ENCODE measurements around the gene CMPK1. TPM values are rescaled to one million over a fixed set of nuclear protein-coding genes. Genes with fewer than 3 reads are reported as not detected.
A peak's percentile ranks its signal among the peaks of the same experiment; 100 is the strongest.

Gene CMPK1
- total and polyA plus RNA-seq, 2 of the 8 experiments (the other 6 are each of a cell fraction or from before 2014, with no cell fraction given), result 6.0 to 36.9 TPM

DNA sequence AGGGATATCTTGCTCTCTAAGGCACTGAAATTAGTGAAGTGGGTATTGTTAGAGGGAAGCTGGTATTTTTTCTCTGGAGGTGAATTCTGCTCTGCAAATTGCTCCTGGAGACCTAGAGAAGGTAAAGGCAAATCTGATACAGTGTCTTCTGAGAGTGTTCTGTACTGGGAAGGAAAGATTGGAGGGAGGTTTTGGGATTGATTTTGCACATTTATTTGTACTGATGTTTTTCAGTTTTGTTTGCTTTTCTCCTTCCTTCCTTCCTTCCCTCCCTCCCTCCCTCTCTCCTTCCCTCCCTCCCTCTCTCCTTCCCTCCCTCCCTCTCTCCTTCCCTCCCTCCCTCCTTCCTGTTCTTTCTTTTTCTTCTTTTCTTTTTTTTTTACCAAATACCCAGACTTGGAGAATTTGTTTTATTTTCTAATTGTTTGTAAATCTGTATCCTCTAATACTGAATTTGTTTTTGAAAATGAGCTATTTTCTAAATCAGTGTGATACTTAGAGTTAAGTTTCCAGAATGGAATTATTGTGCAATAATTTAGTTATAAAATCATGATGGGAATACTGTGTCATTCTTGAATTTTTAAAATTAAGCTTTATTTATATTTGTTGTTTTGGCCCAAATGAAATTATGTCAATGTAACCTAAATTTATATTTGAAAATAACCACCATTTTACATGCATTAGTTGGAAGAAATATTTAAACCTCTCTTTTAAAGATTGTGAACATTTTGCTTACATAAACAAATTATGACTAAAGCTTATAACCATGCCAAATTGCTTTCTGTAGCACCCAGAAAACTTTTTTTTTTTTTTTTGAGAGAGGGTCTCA lies 4.9 kb downstream of the CMPK1 start:
- H3K23ac ChIP-seq (ENCODE audit: insufficient read length), result no peak overlapping the region
- H3K79me1 ChIP-seq (ENCODE audit: low read depth, low read length), result no peaks in the 10 kb centered on the region; the same call in 1 of the 2 replicates
- no peak overlapping the region for H3K14ac ChIP-seq (ENCODE audit: insufficient read length)
- no peak overlapping the region for H4K8ac ChIP-seq (ENCODE audit: extremely low read depth, insufficient read depth, low read length)
- H3K23me2 ChIP-seq (ENCODE audit: low read depth, low read length), result no peaks in the 10 kb centered on the region; the same call in 1 of the 2 replicates
- peak; percentile 70; the same call in 1 of the 2 replicates for TF ChIP-seq CEBPB (IDR thresholded peaks at IDR 0.05; ENCODE audit: low read depth, low read length)
- no peak for TF ChIP-seq EGR1 (IDR thresholded peaks at IDR 0.05; ENCODE audit: borderline replicate concordance, low read depth, low read length)
- no peak for TF ChIP-seq POLR2A (IDR thresholded peaks at IDR 0.05; ENCODE audit: control extremely low read depth in 1 of 2, low read depth in 2 of 2, low read length in 2 of 2)
- no peak overlapping the region for H3K18ac ChIP-seq (ENCODE audit: extremely low read depth, low read length)
- no peak for DNase-seq (ENCODE audit: low read depth in 1 of 2, low spot score in 2 of 2)
- CTCF ChIA-PET (ENCODE audit: partially characterized antibody), result interaction anchor here (0.6 to 2.1 kb wide), 13 partner anchors 9 to 159 kb away, joined by 3 to 6 read pairs (median 3); no protein-coding TSS in a partner anchor
- H3K4me1 ChIP-seq (replicated peaks in 1 of 4; ENCODE audit: control insufficient read depth in 3 of 4, insufficient read depth in 4 of 4, low read length in 3 of 4), result no peaks in the 10 kb centered on the region; a peak in 2 of 7 replicates
- no peak overlapping the region for H2BK15ac ChIP-seq (ENCODE audit: low read length)
- H3K9ac ChIP-seq (replicated peaks in 1 of 4; ENCODE audit: extremely low read depth in 1 of 4, low read depth in 3 of 4, low read length in 3 of 4), result no peak overlapping the region
- H3K27me3 ChIP-seq (replicated peaks in 1 of 4; ENCODE audit: control insufficient read depth in 3 of 4, extremely low read depth in 1 of 4, insufficient read depth in 3 of 4, low read length in 3 of 4), result no peaks in the 10 kb centered on the region
- H2BK120ac ChIP-seq (replicated peaks; ENCODE audit: low read depth, low read length), result no peak overlapping the region
- H3K79me2 ChIP-seq (ENCODE audit: control insufficient read depth in 1 of 2, insufficient read depth in 2 of 2, low read length in 2 of 2), result peaks cover 0 to 16% of the 10 kb centered on the region in 2 experiments; a peak in 3 of 4 replicates
- H3K9me3 ChIP-seq (ENCODE audit: insufficient read depth in 2 of 2, low read depth in 1 of 2, low read length in 1 of 2), result no peaks in the 10 kb centered on the region
- no peaks in the 10 kb centered on the region for H3K36me3 ChIP-seq (ENCODE audit: control insufficient read depth in 2 of 4, insufficient read depth in 4 of 4, low read length in 3 of 4)
- no peak overlapping the region for H3K56ac ChIP-seq (replicated peaks; ENCODE audit: insufficient read length, low read depth, low read length)
- H2BK20ac ChIP-seq (ENCODE audit: low read length), result no peak overlapping the region
- peak; percentile 19 for FAIRE-seq
- H2BK5ac ChIP-seq (ENCODE audit: low read depth, low read length), result no peak overlapping the region
- no peak overlapping the region for H3K27ac ChIP-seq (ENCODE audit: low read depth, low read length)
- POLR2A ChIA-PET (ENCODE audit: partially characterized antibody), result interaction anchor here (1.3 kb wide), 1 partner anchor 28 kb away, joined by 5 read pairs; no protein-coding TSS in a partner anchor
- H2BK12ac ChIP-seq (ENCODE audit: low read depth, low read length), result no peak overlapping the region
- no peak overlapping the region for H4K91ac ChIP-seq (replicated peaks; ENCODE audit: insufficient read length, low read length)
- H3K4ac ChIP-seq (replicated peaks; ENCODE audit: insufficient read length, low read depth, low read length), result no peak overlapping the region
- no peaks in the 10 kb centered on the region for H4K20me1 ChIP-seq (replicated peaks in 1 of 2; ENCODE audit: control insufficient read depth in 1 of 2, insufficient read depth in 2 of 2, low read length in 2 of 2)
- H4K5ac ChIP-seq (ENCODE audit: insufficient read length, low read depth, low read length), result no peak overlapping the region
- no peak overlapping the region for H2AK5ac ChIP-seq (ENCODE audit: low read depth, low read length)
- H3K4me3 ChIP-seq (ENCODE audit: extremely low read depth in 1 of 4, insufficient read depth in 2 of 4, low read depth in 3 of 4, low read length in 4 of 4), result no peak overlapping the region
- no peak overlapping the region for H2AFZ ChIP-seq (ENCODE audit: low read length)
- no peak overlapping the region for H3K4me2 ChIP-seq (ENCODE audit: insufficient read depth in 1 of 2, low read depth in 2 of 2, low read length in 2 of 2)
